UCSD-AML1 (cell line): ENCODE data around the gene RAB30.

Source experiments
- DNase-seq: peaks from one replicate; lab custom pipeline; 2025; ENCODE audit not compliant: unreplicated experiment; lab: John Stamatoyannopoulos, UW

Gene RAB30

DNA sequence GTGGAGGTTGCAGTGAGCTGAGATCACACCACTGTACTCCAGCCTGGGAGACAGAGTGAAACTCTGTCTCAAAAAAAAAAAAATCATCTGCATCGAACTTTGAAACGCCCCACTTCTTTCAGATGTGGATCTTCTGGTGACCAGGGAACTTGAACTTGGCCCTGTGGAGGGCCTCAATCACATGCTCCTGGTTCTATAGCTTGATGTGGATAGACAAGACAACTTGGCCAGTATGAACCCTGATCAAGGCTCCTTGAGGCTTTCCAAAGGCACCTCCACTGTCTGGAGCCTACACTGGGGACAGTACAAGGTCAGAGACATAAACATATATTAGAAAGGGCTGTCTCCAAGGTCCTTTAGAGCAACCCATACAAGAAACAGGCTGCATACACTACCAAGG is 30.6 kb downstream of the RAB30 start:
- no peak for DNase-seq

DNA sequence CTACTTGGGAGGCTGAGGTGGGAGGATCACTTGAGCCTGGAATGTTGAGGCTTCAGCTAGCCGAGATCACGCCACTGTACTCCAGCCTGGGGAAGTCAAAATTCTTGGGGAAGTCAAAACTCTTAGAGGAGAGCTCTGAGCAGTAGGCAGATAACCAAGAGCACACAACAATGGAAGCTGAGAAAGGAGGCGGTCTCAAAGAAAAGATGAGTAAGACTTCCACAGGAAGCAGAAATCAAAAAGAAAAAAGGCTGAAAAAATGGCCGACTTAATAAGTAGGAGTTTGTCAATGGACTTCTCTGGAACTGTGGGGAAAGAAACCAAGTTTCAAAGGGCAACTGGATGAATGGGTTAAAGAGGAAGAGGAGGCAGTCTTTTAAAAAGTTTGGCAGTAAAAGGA is 32.1 kb downstream of the RAB30 start:
- DNase-seq, result no peak

DNA sequence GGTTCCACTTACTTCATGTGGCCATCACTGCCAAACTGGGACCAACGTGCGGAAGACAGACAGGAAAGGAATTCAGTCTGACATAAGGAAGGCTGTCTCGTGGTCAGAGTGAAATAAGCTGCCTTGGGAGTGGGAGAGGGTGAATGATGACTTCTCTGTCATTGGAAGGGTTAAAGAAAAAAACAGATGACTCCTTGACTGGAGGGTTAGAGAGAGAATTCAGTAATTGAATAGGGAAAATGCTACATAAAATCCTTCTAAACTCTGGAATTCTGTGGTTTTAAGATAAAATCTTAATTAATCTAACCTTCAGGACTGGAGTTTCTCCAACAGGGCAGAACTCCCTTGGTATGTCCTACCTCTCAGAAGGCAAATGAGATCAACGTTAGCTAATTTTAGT is 33.8 kb downstream of the RAB30 start:
- no peak for DNase-seq

GRCh38 chr11:83036701-83037100 is 35.0 kb downstream of the RAB30 start:
- no peak for DNase-seq

- DNase-seq, result no peak
These were observed 36.4 kb downstream of the RAB30 start for GRCh38 chr11:83035070-83035854.

DNA sequence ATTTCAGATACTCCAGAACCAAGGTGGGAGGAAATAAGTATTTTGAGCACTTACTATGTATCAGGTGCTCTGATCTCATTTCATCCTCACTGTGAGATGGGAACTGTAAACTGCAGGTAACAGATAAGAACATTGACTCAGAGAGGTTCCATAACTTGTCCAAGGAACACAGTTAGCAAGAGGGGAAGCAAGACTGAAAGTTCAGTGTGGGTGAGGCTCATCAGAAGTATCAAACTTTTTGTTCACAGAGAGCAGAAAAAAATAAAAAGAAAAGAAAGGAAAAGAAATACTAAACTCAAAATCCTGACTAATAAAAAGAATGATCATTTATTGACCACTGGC is 37.1 kb downstream of the RAB30 start:
- no peak for DNase-seq

- no peak for DNase-seq
These were observed 37.6 kb downstream of the RAB30 start for GRCh38 chr11:83033972-83034672.

DNA sequence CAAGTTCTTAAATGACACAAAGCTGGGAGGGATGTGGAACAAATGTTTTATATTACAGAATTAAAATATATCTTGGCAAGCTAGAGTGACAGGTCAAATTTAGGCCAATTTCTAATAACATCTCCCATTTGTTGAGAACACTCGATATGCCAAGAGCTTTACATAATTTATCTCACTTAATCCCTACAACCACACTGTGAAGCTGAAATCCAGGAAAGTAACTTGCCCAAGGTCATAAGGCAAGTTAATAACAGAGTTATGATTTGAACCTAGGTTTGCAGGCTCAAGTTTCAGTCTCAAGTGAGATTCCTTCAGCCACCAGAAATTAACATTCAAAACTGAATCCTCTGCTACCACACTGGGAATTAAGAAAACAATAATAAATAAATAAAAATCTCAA is 38.3 kb downstream of the RAB30 start:
- DNase-seq, result no peak

GRCh38 chr11:83031127-83031526 is 40.6 kb downstream of the RAB30 start:
- DNase-seq, result no peak

DNA sequence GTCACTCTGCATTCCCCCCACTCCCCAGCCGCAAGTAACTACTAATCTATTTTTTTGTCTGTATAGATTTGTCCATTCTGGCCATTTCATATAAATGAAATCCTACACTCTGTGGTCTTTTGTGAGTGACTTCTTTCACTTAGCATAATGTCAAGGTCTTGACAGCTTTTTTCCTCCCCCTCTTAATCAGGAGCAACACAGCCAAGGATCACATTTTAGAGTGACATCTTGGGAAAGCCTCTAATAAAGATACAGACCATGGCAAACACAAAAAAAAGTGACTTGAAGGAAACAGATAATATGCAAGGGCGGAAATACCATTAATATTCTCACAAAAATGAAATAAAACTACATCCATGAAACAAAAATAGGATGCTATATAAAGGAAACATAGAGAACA is 43.9 kb downstream of the RAB30 start:
- DNase-seq, result no peak

GRCh38 chr11:83027289-83027688 is 44.4 kb downstream of the RAB30 start:
- no peak for DNase-seq

DNA sequence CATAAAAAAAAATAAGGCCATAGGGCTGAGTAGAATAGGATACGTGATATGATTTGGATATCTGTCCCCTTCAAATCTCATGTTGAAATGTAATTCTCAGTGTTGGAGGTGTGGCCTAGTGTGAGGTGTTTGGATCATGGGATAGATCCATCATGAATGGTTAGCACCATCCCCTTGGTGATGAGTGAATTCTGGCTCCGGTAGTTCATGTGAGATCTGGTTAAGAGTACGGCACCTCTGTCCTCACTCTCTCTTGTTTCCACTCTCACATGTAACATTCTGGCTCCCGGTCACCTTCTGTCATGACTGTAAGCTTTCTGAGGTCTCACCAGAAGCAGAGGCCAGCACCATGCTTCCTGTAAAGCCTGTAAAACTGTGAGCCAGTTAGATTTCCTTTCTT is 45.5 kb downstream of the RAB30 start:
- DNase-seq, result no peak

GRCh38 chr11:83025267-83025704 is 46.4 kb downstream of the RAB30 start:
- no peak for DNase-seq

DNA sequence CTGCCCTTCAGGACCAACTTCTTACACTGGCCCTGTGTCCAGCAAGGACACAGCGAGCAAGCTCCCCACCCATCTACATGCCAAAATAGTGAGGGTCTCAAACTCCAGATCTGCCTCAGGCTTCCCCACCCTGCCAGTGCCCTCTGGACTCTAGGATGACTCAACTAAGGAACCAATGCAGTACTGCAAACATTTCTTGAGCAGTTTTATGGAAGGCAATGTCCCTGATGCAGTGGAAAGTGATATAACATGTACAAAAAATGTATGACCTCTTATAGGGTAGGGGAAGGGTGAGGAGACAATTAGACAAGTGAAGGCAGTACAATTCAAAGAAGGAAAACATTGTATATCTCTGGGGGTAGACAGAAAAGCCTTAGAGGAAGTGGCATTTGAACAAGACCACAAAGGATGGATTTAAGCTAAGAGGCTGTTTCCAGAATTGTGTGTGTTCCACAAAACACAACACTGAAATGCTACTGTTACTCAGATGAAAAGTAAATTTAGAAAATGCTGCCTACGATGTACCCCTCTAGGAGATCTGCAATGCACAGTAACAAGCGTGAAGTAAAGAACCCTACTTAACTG is 47.3 kb downstream of the RAB30 start:
- no peak for DNase-seq

GRCh38 chr11:83023410-83023809 is 48.3 kb downstream of the RAB30 start:
- DNase-seq, result no peak

- no peak for DNase-seq
These were observed 49.9 kb downstream of the RAB30 start for GRCh38 chr11:83021780-83022125.

DNA sequence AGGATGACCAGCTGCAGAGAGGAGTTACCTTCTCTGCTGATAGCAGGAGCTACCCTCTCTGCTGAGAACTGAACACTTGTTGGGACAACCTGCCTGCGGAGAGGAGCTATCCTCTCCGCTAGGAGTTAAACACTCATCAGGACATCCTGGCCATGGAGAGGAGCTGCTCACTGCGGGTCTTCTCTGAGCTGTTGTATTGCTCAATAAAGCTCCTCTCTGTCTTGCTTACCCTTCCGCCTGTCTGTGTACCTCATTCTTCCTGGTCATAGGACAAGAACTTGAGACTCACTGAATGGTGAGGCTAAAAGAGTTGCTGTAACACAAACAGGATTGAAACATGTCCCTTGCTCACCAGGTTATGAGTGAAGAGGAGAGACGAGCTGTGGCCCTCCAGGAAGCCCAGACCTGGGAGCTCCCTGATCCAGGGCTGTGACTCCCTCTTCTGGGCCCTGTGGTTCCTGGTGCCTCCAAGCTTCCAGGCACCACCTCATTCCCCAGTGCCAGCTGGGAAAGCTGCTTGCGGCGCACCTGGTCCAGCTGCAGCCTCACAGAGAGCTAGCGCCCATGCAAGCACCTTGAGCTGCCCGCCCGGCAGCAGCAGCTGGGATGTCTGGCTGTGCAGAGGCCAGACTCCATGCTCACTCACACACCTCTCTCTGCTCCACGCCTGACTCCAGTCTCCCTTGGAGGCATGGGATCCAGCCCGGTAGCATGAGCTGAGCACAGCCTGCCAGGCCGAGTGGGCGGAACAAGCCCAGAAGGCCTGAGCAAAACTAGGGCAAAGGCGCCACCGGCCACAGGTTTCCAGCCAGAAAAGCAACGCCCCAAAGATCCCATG is 50.5 kb downstream of the RAB30 start:
- no peak for DNase-seq

DNA sequence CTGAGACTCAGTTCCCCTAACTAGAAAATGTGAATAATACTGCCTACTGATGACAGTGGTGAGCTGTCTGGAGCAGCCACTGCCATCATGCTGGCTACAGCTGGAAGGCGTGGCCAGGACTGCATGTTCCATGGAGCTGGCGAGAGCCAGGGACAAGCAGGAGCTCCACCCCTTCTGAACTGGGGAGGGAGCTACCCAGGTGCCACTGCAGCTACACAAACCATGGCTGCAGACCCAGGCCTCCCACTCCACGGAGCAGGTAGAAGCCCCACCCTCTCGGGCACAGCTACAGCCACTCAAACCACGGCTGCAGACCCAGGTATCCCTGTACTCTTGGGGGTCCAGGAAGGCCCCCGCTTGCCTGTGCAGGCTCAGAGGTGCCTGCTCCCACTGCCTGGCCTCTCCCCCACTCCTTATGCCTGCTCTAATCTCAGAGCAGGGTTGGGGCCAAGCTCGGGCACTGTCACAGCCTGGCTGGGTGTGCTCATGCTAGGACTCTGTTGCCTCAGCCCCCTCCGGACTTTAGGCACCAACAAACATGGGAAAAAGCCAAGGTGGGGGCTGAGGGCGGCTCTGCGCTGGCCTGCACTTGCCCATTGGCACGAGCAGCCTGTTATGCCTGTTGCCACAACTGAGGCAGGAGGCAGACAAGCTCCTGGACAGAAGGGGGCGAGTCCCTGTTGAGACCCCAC is 51.7 kb downstream of the RAB30 start:
- DNase-seq, result no peak

DNA sequence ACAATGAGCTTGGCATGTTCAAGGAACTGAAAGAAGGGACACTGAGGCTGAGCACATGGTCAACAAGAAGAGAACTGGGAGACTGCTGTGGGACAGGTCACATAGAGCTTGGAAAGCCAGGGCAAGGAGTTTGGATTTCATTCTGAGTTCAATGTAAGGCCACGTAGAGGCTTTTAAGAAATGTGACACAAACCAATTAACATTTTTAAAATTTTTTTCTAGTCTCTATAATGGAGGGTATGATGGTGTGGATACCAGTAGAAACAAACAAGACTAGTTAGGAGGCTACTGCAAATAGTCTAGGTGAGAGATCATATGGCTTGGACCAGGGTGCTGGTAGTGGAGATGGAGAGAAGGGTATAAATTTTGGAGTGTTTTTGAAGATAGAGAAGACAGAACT is 56.7 kb downstream of the RAB30 start:
- DNase-seq, result no peak

DNA sequence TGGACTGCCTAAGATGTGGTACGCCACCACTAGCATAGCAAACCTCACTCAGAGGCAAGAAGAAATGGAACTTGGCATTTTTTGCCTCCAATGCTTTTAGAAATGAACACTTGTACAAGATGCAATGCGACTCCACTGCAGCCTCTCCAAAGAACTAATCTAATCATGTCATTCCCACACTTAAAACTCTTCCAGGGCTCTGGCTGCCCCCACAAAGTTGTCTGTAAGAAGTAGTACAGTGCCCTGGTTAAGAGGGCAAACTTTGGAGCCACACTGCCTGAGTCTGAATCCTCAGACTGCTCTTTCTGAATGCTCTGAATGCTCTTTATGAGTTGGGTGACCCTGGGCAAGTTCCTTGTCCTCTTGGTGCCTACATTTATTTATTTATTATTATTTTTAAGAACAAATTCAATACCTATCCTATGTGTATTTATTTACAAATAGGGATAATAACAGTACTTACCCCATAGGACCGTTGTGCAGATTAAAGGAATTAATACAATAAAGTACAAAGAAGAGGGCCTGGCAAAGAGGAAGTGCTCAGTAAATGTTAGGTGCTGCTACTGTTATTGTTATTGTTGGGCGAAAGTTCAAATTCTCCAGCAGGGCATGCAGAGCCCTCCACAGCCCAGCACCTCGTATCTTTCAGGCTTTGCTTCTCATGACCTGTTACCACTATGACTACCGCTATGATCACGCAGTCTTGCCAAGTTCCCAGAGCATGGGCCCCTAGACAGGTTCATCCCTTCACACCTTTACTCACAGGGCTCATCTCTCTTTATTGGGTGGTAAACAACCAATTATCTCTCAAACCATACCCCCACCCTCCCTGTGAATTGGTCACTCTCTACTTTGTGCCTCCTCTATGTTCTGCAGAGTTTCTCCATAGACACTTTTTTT is 59.3 kb downstream of the RAB30 start:
- DNase-seq, result no peak
